A549 (cell line): ENCODE measurements around the gene GAN. TPM values are rescaled to one million over a fixed set of nuclear protein-coding genes. Genes with fewer than 3 reads are reported as not detected.

Source experiments
- ATAC-seq, 2 experiments: fragments of 200-7000 bp in 1 of 2; fragments of >200 bp in 1 of 2; cut with Nextera tagmentation in 1 of 2; cut with Tn5 transposase in 1 of 2; 3 replicates each; pipeline versions ENCODE4 v1.8.0 to v1.9.1; 2018 to 2020; ENCODE audit warnings: mild to moderate bottlenecking in 1 of 2, moderate library complexity in 1 of 2
- CTCF ChIA-PET: fragments of 300-600 bp; sonication (Branson Sonifier 250); formaldehyde crosslinking; extraction: SDS; loops from one replicate; lab custom pipeline; 2021; ENCODE audit warnings: antibody characterized with exemption, inconsistent platforms; lab: Yijun Ruan, JAX
- POLR2A ChIA-PET: fragments of 350-600 bp; formaldehyde crosslinking; extraction: SDS; loops from one replicate; lab custom pipeline; 2021; ENCODE audit warnings: antibody characterized with exemption, inconsistent platforms; lab: Yijun Ruan, JAX
- DNase-seq, 2 experiments: peaks; one replicate each; pipeline versions ENCODE4 v3.0.0 to v3.0.0-alpha.2; 2011 to 2016; ENCODE audit warnings: low read depth in 1 of 2, low spot score in 1 of 2
- FAIRE-seq: peaks from 2 replicates; lab custom pipeline; 2011; peaks lifted over from hg19 to GRCh38; lab: Jason Lieb, UNC
- H3K27ac ChIP-seq, 2 experiments: fragments of >200 bp; sonication (Bioruptor Twin); formaldehyde crosslinking; 3 replicates each; pipeline ENCODE4 v1.5.1; 2016 to 2017
- H3K4me1 ChIP-seq: fragments of >200 bp; sonication (Bioruptor Twin); formaldehyde crosslinking; 3 replicates; pipeline ENCODE4 v1.6.1; 2016
- H3K4me2 ChIP-seq: fragments of >200 bp; sonication (Bioruptor Twin); formaldehyde crosslinking; 3 replicates; pipeline ENCODE4 v1.6.1; 2016
- H3K4me3 ChIP-seq: fragments of >200 bp; sonication (Bioruptor Twin); formaldehyde crosslinking; 3 replicates; pipeline ENCODE4 v1.5.1; 2016
- H3K9me3 ChIP-seq: fragments of >200 bp; sonication (Bioruptor Twin); formaldehyde crosslinking; 3 replicates; pipeline ENCODE4 v1.6.1; 2016
- CEBPB ChIP-seq, 2 experiments: fragments of >200 bp in 1 of 2; sonication (Bioruptor Twin) in 1 of 2; formaldehyde crosslinking in 1 of 2; IDR thresholded peaks; 2 replicates each; pipeline ENCODE4 v1.6.1; 2012 to 2016
- EHMT2 ChIP-seq: fragments of 200-600 bp; sonication (generic); IDR thresholded peaks from 2 replicates; pipeline ENCODE4 v1.6.1; 2016; ENCODE audit warnings: antibody characterized with exemption, low read depth, mild to moderate bottlenecking, moderate library complexity
- EP300 ChIP-seq, 2 experiments: fragments of >200 bp; sonication (Bioruptor Twin); formaldehyde crosslinking; IDR thresholded peaks; 2 replicates in 1 of 2; 3 replicates in 1 of 2; pipeline ENCODE4 v1.6.1; 2016 to 2017
- FOSB ChIP-seq: fragments of 250-450 bp; sonication (Bioruptor Pico); IDR thresholded peaks from 2 replicates; pipeline ENCODE4 v1.5.0; 2020; ENCODE audit warnings: mild to moderate bottlenecking, moderate library complexity
- FOSL2 ChIP-seq, 2 experiments: fragments of 450-650 bp in 1 of 2; fragments of >200 bp in 1 of 2; sonication (Bioruptor Twin) in 1 of 2; formaldehyde crosslinking; IDR thresholded peaks; 2 replicates each; pipeline versions ENCODE4 v1.5.0 to v1.6.1; 2016 to 2020; ENCODE audit warnings: mild to moderate bottlenecking in 1 of 2, moderate library complexity in 1 of 2
- FOXS1 ChIP-seq: fragments of 250-450 bp; sonication (Bioruptor Pico); IDR thresholded peaks from 2 replicates; pipeline ENCODE4 v1.5.0; 2020; ENCODE audit warnings: mild to moderate bottlenecking, moderate library complexity
- GATA3 ChIP-seq: IDR thresholded peaks from 2 replicates; pipeline ENCODE4 v1.6.1; 2012; ENCODE audit warnings: borderline replicate concordance
- HEYL ChIP-seq: fragments of 250-450 bp; sonication (Bioruptor Pico); IDR thresholded peaks from 2 replicates; pipeline ENCODE4 v1.8.0; 2021; ENCODE audit warnings: mild to moderate bottlenecking, moderate library complexity
- HOXB13 ChIP-seq: fragments of 250-450 bp; sonication (Bioruptor Pico); IDR thresholded peaks from 2 replicates; pipeline ENCODE4 v1.5.0; 2020; ENCODE audit warnings: low read depth, mild to moderate bottlenecking, moderate library complexity
- HOXB5 ChIP-seq: fragments of 250-450 bp; sonication (Bioruptor Pico); IDR thresholded peaks from 2 replicates; pipeline ENCODE4 v1.5.0; 2020; ENCODE audit warnings: mild to moderate bottlenecking, moderate library complexity
- JUNB ChIP-seq: fragments of >200 bp; sonication (Bioruptor Twin); formaldehyde crosslinking; IDR thresholded peaks from 2 replicates; pipeline ENCODE4 v1.6.1; 2016
- KDM1A ChIP-seq: fragments of 200-600 bp; sonication (generic); IDR thresholded peaks from 2 replicates; pipeline ENCODE4 v1.6.1; 2016; ENCODE audit warnings: low read depth, mild to moderate bottlenecking
- KDM5A ChIP-seq: fragments of 200-600 bp; sonication (generic); IDR thresholded peaks from 2 replicates; pipeline ENCODE4 v1.6.1; 2016; ENCODE audit warnings: antibody characterized with exemption, mild to moderate bottlenecking
- MAFK ChIP-seq: fragments of 450-650 bp; IDR thresholded peaks from 2 replicates; pipeline ENCODE4 v1.6.1; 2014; ENCODE audit not compliant: partially characterized antibody
- MAZ ChIP-seq: fragments of 150-350 bp; IDR thresholded peaks from 2 replicates; pipeline ENCODE4 v1.6.1; 2014; ENCODE audit warnings: antibody characterized with exemption, low read depth, low read length, borderline replicate concordance
- MYC ChIP-seq: IDR thresholded peaks from 2 replicates; pipeline ENCODE4 v1.6.1; 2012; ENCODE audit warnings: mild to moderate bottlenecking, inconsistent platforms, low read length, improper control_type of control experiment, borderline replicate concordance
- NFE2L2 ChIP-seq: fragments of 150-350 bp; conservative IDR thresholded peaks from 2 replicates; pipeline ENCODE4 v1.6.1; 2014; ENCODE audit warnings: low read length
- PHF8 ChIP-seq: fragments of 200-600 bp; sonication (generic); IDR thresholded peaks from 2 replicates; pipeline ENCODE4 v1.6.1; 2016; ENCODE audit warnings: low read depth, mild to moderate bottlenecking, antibody characterized with exemption, moderate library complexity, borderline replicate concordance
- POLR2A ChIP-seq: IDR thresholded peaks from 2 replicates; pipeline ENCODE4 v1.6.1; 2012; ENCODE audit warnings: mild to moderate bottlenecking, low read length
- POLR2AphosphoS2 ChIP-seq: conservative IDR thresholded peaks from 2 replicates; pipeline ENCODE4 v1.6.1; 2012; ENCODE audit warnings: low read length, improper control_type of control experiment, inconsistent platforms
- SREBF2 ChIP-seq: fragments of 450-650 bp; IDR thresholded peaks from 2 replicates; pipeline ENCODE4 v1.6.1; 2014; ENCODE audit warnings: mild to moderate bottlenecking, moderate library complexity
- ZFP36 ChIP-seq: fragments of 450-650 bp; IDR thresholded peaks from 2 replicates; pipeline ENCODE4 v1.6.1; 2014; ENCODE audit warnings: borderline replicate concordance; ENCODE audit not compliant: partially characterized antibody
- ZNF302 ChIP-seq: fragments of 250-450 bp; sonication (Bioruptor Pico); IDR thresholded peaks from 2 replicates; pipeline ENCODE4 v1.9.0; 2021; ENCODE audit warnings: inconsistent platforms, mild to moderate bottlenecking, moderate library complexity
- ZSCAN20 ChIP-seq: fragments of 250-450 bp; sonication (Bioruptor Pico); IDR thresholded peaks from 2 replicates; pipeline ENCODE4 v1.8.0; 2022; ENCODE audit warnings: mild to moderate bottlenecking, moderate library complexity
- WGBS: methylation state at CpG from one replicate; pipeline ENCODE4 v1.1.6; 2017; ENCODE audit errors: missing lambda C conversion rate; 5-methylcytosine and 5-hydroxymethylcytosine counted together
- polyA plus RNA-seq, 4 experiments: library from polyadenylated mRNA; depleted of rRNA in 3 of 4; stranded (reverse); fragments of >200 nt; fragmentation: RNase III in 1 of 4; extraction: RNeasy Plus Mini Kit Qiagen cat#74134 plus additional on column Dnase treatment in 1 of 4; gene quantifications; 2 replicates in 3 of 4; 3 replicates in 1 of 4; pipeline ENCODE4 v1.2.3, GENCODE V29; 2011 to 2017
- TF ChIP-seq, protein P1 (sequence below): fragments of 150-350 bp; IDR thresholded peaks from 2 replicates; pipeline ENCODE4 v1.6.1; 2014; ENCODE audit warnings: low read depth, mild to moderate bottlenecking, low read length
- TF ChIP-seq, protein P2 (sequence below): IDR thresholded peaks from 2 replicates; pipeline ENCODE4 v1.6.1; 2012
- TF ChIP-seq, protein P3 (sequence below): IDR thresholded peaks from 2 replicates; pipeline ENCODE4 v1.6.1; 2012; ENCODE audit warnings: low read depth, borderline replicate concordance
- TF ChIP-seq, protein P4 (sequence below): fragments of >200 bp; sonication (Bioruptor Twin); formaldehyde crosslinking; IDR thresholded peaks from 3 replicates; pipeline ENCODE4 v1.6.1; 2016
- TF ChIP-seq, protein P5 (sequence below): fragments of 250-450 bp; sonication (Bioruptor Pico); IDR thresholded peaks from 2 replicates; pipeline ENCODE4 v1.5.0; 2021; ENCODE audit warnings: mild to moderate bottlenecking, moderate library complexity, borderline replicate concordance
- TF ChIP-seq, protein P6 (sequence below): fragments of >200 bp; sonication (Bioruptor Twin); formaldehyde crosslinking; IDR thresholded peaks from 2 replicates; pipeline ENCODE4 v1.6.1; 2016

Gene GAN
- polyA plus RNA-seq, 2 of the 4 experiments (the other 2 are of a cell fraction) = 2.8 to 8.1 TPM

DNA sequence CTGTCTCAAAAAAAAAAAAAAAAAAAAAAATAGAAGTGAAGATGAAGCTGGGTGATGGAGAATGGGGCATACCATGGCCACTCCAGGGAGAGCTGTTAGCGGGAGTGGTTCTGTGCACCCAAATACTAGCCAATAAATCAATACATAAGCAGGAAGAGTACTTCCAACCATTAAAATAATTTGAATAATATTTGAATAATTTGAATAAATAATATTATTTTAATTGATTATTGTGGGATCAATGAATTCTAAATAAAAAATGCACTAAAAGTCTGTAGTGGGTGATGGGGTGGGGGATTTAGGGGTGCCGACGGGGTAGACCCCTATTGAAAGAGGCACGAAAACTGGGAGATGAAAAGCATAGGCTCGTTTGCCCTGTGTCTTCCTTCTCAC, 88.4 kb downstream of the GAN start:
- CTCF ChIA-PET = interaction anchor here (0.6 to 4.3 kb wide), 39 partner anchors 10 to 337 kb away, joined by 3 to 34 read pairs (median 4); no protein-coding TSS in a partner anchor
- H3K9me3 ChIP-seq = peaks cover 18% of the 10 kb centered on the region
- H3K4me1 ChIP-seq = peaks cover 74% of the 10 kb centered on the region
- WGBS = 20% methylated on average over 5 of the region's 5 CpGs
- TF ChIP-seq, protein P1, sequence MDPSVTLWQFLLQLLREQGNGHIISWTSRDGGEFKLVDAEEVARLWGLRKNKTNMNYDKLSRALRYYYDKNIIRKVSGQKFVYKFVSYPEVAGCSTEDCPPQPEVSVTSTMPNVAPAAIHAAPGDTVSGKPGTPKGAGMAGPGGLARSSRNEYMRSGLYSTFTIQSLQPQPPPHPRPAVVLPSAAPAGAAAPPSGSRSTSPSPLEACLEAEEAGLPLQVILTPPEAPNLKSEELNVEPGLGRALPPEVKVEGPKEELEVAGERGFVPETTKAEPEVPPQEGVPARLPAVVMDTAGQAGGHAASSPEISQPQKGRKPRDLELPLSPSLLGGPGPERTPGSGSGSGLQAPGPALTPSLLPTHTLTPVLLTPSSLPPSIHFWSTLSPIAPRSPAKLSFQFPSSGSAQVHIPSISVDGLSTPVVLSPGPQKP = no peak
- TF ChIP-seq, all 56 proteins: peak for 0
- POLR2A ChIA-PET = interaction anchor here (0.6 to 1.2 kb wide), 2 partner anchors 25 to 327 kb away, joined by 3 to 5 read pairs; no protein-coding TSS in a partner anchor
- Histone ChIP-seq H3K27ac (peak overlapping the region; percentile 97 to 100), H3K4me2 (peak overlapping the region; percentile 67), H3K4me3 (no peak overlapping the region)
- no peak for FAIRE-seq
- no peak for DNase-seq
- no peak for ATAC-seq

DNA sequence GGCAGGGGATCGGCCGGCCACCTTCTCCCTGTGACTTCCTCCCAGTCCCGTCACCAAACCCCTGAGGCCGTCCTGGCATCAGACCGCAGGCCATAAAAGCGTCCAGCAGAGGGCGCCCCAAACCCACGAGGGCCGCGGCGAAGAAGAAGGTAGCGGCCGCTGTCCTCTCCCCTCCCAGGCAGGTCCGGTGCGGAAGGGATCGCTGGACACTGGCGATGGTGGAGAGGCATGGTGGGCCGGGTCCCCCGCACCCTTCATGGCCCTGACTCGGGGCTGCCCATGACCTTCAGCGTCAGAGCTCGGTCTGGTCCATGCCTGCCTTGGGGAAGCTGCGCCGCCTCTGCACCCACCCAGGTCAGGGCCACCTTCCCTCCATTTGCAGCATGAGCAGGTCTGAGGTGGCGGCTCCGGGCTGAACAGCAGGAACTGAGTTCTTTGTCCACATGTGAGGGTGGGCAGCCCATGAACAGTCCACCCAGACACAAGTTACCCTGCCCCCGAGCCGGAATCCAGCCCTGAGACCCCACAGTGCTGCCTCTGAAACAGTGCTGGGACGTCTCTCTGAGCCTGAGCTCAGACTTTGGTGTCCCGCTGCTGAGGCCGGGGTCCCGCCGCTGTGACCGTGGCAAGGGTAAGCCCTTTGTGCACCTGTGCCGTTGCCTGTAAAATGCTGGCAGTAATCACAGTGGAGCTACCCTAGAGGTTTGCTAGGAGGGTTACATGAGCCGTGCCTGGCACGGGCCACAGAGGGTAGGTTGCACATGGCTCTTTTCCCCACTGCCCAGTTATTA, 89.0 kb downstream of the GAN start:
- Histone ChIP-seq H3K9me3 (peaks cover 17% of the 10 kb centered on the region), H3K27ac (peak overlapping the region; percentile 97 to 100), H3K4me3 (no peak overlapping the region), H3K4me1 (peaks cover 77% of the 10 kb centered on the region), H3K4me2 (peak overlapping the region; percentile 67)
- FAIRE-seq (no peak), DNase-seq (peak; percentile 92), ATAC-seq (peak; percentile 71 to 74)
- CTCF ChIA-PET = interaction anchor here (0.6 to 4.3 kb wide), 60 partner anchors 9 to 336 kb away, joined by 3 to 34 read pairs (median 4); no protein-coding TSS in a partner anchor
- POLR2A ChIA-PET = interaction anchor here (0.6 to 1.2 kb wide), 2 partner anchors 25 to 327 kb away, joined by 3 to 5 read pairs; no protein-coding TSS in a partner anchor
- WGBS = 29% methylated on average over 28 of the region's 37 CpGs
- TF ChIP-seq EHMT2 (no peak), MAZ (no peak), GATA3 (0 out of 2 replicates have a peak, but pooled peaks have one; percentile 9), PHF8 (no peak), FOXS1 (peak; percentile 85; the same call in 1 of the 2 replicates), CEBPB (IDR thresholded peaks at IDR 0.05) (no peak), NFE2L2 (no peak), MYC (no peak; the same call in 1 of the 2 replicates), HOXB5 (peak; percentile 84), POLR2AphosphoS2 (no peak), FOSB (CRISPR knock-in tag) (peak; percentile 2; the same call in 1 of the 2 replicates), MAFK (no peak), ZSCAN20 (0 out of 2 replicates have a peak, but pooled peaks have one; percentile 33), HEYL (peak; percentile 89), JUNB (no peak), SREBF2 (no peak), HOXB13 (CRISPR knock-in tag) (peak; percentile 98), FOSL2 (IDR thresholded peaks at IDR 0.05) (no peak), FOSL2 (CRISPR knock-in tag; IDR thresholded peaks at IDR 0.05) (no peak), ZNF302 (CRISPR knock-in tag) (peak; percentile 84; the same call in 1 of the 2 replicates), ZFP36 (no peak), KDM5A (no peak), KDM1A (no peak), POLR2A (no peak), EP300 (IDR thresholded peaks at IDR 0.05) (peak in 1 of 2 experiments; percentile 20; a peak in 1 of 5 replicates)
- TF ChIP-seq, protein P2, sequence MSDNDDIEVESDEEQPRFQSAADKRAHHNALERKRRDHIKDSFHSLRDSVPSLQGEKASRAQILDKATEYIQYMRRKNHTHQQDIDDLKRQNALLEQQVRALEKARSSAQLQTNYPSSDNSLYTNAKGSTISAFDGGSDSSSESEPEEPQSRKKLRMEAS = peak; percentile 78
- TF ChIP-seq, protein P3, sequence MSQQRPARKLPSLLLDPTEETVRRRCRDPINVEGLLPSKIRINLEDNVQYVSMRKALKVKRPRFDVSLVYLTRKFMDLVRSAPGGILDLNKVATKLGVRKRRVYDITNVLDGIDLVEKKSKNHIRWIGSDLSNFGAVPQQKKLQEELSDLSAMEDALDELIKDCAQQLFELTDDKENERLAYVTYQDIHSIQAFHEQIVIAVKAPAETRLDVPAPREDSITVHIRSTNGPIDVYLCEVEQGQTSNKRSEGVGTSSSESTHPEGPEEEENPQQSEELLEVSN = peak; percentile 56; the same call in 1 of the 2 replicates
- TF ChIP-seq, protein P4, sequence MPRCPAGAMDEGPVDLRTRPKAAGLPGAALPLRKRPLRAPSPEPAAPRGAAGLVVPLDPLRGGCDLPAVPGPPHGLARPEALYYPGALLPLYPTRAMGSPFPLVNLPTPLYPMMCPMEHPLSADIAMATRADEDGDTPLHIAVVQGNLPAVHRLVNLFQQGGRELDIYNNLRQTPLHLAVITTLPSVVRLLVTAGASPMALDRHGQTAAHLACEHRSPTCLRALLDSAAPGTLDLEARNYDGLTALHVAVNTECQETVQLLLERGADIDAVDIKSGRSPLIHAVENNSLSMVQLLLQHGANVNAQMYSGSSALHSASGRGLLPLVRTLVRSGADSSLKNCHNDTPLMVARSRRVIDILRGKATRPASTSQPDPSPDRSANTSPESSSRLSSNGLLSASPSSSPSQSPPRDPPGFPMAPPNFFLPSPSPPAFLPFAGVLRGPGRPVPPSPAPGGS = no peak
- TF ChIP-seq, protein P5, sequence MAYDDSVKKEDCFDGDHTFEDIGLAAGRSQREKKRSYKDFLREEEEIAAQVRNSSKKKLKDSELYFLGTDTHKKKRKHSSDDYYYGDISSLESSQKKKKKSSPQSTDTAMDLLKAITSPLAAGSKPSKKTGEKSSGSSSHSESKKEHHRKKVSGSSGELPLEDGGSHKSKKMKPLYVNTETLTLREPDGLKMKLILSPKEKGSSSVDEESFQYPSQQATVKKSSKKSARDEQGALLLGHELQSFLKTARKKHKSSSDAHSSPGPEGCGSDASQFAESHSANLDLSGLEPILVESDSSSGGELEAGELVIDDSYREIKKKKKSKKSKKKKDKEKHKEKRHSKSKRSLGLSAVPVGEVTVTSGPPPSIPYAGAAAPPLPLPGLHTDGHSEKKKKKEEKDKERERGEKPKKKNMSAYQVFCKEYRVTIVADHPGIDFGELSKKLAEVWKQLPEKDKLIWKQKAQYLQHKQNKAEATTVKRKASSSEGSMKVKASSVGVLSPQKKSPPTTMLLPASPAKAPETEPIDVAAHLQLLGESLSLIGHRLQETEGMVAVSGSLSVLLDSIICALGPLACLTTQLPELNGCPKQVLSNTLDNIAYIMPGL (CRISPR knock-in tag) = 0 out of 2 replicates have a peak, but pooled peaks have one; percentile 45
- TF ChIP-seq, protein P6, sequence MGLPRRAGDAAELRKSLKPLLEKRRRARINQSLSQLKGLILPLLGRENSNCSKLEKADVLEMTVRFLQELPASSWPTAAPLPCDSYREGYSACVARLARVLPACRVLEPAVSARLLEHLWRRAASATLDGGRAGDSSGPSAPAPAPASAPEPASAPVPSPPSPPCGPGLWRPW = no peak
